Activated naive CD4-positive, alpha-beta T cell treated with anti-CD3 and anti-CD28 coated beads, Interleukin-2, amount 50 U/mL, for 16 hours (primary cell): ENCODE measurements around the gene FGF12.

Source experiments
- DNase-seq: peaks from one replicate; pipeline ENCODE4 v3.0.0-alpha.2; 2020

FGF12 gene

GRCh38 chr3:192326656-192327055, 400.7 kb downstream of the FGF12 start:
- no peak for DNase-seq

DNA sequence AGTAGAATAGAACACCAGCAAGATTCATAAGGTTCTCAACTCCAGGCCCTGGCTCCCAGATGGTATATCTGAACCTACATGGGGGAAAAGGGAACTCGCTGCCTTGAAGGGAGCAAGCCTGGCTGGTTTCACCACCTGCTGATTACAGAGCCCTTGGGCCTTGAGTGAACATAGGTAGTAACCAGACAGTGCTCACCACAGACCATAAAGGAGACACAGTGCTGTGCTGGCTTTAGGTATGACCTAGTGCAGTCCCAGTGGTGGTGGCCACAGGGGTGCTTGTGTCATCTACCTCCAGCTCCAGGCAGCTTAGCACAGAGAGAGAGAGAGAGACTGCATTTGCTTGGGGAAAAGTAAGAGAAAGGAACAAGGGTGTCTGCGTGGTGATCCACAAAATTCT, 409.8 kb downstream of the FGF12 start:
- no peak for DNase-seq

GRCh38 chr3:192313605-192314004, 413.7 kb downstream of the FGF12 start:
- DNase-seq: no peak

DNA sequence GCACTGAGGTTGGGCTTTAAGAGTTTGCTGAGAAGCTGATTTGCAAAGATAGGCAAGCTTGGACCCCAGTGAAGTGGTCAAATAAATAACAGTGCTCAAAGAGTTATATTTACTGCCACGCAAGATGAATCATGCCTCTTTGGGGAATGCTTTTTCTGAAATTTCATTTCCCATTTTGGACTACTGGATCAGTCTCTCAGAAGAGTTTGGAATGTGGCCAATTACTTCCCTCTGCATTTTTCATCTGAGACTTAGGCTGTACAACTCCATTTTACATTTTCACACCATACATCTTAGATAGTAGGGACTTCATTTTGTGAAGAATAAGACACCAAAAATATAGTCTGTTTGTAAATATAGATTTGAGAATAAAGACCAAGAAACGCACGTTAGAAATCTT, 419.7 kb downstream of the FGF12 start:
- DNase-seq: no peak

- DNase-seq: no peak
Observed at GRCh38 chr3:192303235-192303634, 424.1 kb downstream of the FGF12 start.

GRCh38 chr3:192302721-192303120, 424.6 kb downstream of the FGF12 start:
- no peak for DNase-seq

DNA sequence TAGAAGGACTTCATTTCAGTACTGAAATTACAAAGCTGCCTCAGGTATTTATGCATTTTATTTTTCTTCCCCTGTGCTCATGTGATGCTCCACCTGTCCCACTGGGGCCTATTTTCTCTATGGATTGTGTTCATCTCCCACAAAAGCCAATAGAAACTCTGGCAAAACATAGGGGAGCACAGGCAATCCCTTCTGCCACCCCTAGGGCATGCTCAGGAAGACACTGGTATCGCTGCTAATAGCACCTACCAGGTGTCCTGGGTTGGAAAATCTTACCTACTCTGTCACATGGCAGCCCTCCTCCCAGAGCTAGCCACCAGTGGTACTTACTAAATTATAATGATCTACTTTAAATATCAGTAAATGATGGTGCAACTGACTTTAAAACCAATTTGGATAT, 427.4 kb downstream of the FGF12 start:
- no peak for DNase-seq

- DNase-seq: no peak
Observed at GRCh38 chr3:192296845-192297244, 430.5 kb downstream of the FGF12 start.

DNA sequence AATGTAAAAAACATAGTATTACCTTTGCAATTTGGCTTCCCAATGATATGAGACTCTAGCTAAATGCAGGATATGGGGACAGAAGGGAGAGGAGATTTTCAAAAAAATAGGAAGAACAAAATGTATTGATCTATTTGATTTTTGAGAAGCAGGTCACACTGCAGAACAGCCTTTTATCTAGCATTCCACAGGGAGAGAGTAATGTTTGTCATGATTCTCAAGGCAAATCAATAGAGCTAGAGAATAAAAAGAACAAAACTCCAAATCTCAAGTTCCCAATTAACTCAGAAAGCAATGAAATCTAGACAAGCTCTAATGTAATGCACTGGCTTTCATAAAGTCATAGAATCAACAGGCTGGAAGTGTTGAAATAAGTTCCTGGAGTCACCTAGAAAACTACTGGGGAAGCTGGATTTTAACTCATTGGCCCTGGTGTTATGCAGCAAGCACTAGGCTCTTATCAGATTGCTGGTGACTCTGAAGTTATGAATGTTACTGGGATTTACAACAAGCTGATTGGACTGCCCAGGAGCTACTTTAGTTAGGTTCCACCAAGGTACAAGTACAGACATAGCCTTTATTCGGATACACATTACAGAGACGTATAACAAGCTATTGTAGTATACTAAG, 442.8 kb downstream of the FGF12 start:
- DNase-seq: no peak

DNA sequence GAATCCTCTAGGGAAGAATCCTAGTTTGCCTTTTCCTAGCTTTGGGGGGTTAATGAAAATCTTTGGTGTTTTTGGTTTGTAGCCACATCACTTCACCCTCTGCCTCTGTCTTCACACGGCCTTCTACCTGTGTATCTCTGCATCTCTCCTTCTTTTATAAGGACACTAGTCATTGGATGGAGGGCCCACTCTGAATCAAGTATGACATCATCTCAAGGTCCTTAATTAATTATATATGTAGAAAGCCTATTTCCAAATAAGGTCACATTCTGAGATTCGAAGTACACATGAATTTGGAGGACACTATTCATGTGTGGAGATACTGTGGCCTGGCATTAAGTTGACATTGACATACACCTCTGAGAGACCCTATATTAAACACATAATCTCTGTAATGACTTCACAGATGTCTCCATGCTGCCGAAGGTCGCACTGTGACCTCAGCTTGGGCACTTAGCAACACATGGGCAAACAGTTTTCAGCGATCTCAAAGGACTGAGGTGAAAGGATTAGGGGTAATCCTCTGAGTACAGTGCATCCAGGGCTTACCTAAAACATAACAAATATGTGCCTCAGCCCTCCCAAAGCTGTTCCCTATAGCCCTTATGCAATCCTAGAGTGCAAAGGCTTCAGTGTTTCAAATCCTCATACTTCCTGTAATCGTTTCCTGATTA, 446.0 kb downstream of the FGF12 start:
- no peak for DNase-seq

- DNase-seq: no peak
Observed at GRCh38 chr3:192279664-192280063, 447.7 kb downstream of the FGF12 start.

DNA sequence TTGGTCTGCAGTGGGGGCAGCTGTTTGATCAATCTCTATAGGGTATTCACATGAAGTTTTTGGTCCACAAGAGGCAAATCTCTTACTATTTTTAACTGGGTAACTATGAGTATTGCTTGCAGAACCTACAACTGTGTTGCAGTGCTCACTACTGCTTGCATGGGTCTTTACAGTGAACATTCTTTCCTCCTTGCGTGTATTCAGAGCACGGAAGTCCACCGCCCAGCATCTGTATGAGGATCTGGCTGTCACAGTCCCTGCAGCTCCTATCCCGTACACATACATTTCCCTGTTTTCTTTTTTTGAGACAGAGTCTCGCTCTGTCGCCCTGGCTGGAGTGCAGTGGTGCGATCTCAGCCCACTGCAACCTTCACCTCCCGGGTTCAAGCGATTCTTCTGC, 449.9 kb downstream of the FGF12 start:
- DNase-seq: no peak

- no peak for DNase-seq
Observed at GRCh38 chr3:192275741-192276355, 451.5 kb downstream of the FGF12 start.

- DNase-seq: no peak
Observed at GRCh38 chr3:192273697-192274010, 453.7 kb downstream of the FGF12 start.

DNA sequence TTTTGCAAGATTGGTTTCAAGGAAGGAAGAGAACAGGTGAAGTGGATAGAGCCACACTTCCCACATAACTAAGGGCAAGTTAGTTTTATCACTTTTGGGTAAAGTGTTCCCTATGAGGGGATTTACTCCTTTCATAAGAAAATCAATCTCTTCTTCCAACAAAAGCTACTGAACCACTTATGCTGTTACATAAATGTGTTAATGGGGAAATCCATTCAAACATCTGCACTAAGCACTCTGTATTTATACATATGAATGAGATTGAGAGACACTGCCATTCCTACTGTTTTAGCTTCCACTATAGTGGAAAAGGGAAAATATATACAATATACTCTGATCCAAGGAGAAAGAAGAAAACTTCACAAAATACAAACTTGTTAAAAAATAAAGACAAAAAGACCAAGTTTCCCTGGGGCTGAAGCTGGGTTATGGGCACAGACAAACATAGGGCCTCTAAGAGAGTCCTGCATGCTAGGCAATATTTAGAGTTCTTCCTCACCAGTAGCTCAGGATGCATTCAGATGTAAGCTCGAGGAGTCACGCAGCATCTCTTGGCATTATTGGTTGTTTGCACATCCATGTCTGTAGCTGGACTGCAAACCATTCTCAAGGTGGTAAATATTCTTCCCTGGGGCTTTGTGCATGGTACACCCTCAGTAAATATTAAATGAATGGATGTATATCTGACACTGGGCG, 454.2 kb downstream of the FGF12 start:
- no peak for DNase-seq

DNA sequence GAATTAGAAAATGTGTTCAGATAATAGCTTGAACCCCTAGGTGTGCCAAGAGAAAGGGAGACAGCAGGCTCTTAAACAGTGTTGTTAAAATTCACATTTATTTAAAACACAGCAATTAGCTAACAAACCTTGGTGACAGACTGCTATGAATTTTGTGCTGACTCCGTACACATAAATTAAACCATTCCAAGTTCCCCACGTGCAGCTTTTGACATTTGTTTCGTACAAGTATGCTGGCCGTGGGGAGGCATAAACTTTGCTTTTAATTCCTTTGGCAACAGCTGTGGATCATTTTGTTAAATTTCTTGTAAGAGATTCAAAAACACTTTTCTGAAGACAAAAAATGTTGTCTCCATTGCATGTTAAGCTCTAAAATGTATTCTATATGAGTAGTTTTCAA, 465.3 kb downstream of the FGF12 start:
- no peak for DNase-seq

DNA sequence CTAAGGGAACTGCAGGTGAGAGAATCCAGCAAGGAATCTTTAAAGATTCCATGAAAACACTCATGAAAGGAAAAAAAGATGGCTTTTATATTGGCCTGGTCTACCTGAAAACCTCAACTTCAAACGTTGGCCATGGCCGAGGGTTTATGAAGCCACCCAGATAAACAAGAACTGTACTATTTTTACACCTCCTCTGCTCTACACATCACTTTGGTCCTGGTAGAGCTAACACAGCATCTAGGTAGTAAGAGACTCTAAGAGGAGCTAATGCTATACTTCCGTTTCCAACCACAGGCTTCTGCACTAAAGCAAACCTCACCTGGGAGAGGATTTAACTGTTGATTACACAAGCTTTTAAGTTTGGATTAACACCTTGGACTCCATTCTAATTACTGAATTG, 466.2 kb downstream of the FGF12 start:
- DNase-seq: no peak

DNA sequence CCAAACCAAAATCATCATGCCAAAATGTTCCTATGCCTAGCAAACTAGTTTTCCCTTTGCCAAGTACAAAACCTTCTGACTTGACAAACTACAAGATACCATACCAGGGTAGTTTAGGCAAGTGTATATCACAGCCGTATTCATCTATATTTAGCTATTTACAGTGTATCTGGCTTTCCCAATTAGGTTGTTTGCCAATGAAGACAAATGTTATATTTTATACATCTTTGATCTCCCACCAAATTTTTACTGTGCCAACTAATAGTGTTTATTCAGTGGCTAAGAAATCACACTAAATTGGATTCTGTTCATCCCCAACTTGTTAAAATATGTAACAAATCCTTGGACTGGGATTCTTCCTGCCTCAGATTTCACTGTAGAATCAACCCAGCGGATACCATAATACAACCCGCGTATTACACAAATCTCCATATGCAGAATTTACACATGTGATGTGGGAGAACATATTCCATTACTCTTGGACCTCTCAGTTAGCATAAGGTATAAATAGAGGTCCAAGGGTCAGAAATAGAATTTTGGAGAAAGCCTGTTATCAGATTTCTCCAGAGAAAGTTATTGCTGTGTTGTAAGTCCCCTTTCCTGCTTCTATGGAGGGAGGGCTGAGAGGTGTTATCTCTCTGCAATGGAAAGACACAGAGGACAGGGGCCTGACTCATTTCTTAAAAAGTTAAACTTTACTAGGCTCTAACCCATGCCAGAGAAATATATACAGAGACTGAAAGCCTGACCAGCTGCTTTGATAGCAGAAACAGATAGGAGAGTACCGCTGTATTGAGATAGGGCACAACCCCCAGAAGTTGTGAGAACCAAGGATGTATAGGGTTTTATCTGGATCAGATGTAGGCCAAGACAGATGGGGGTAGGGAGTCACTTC, 467.0 kb downstream of the FGF12 start:
- no peak for DNase-seq

DNA sequence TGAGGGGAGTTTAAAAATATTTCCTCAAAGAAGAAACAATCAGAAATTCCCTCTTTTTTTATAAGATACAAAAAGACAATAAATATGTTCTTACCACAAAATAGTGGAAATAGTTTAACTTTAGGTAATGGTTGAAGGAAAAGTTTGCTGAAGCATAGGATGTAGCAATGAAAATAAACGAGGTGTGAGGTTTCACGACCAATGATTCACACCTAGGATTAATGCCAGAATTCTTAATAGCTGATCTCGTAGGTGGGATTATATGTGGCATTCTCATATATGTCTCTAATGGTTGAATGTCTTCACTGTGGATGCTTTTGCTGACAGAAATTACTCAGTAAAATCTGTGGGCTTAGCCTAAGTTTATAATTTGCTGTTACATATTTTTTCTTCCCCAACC, 467.7 kb downstream of the FGF12 start:
- no peak for DNase-seq

DNA sequence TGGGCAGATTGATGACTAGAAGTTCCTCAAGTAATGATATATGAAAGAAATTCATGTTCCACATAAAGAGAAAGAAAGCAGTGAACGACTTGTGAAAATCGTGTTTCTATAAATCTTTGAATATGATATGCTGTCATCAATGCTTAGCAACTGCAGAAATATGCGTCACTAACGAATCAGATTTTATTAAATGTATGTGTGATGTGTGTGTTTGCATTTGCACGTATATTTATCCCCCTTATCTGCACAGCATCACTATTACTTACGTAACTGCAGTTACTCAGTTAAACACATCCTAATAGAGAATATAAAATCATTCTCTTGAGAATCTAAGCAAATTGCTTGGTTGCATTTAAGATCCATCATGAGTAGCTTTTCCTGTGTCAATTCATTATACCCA, 468.6 kb downstream of the FGF12 start:
- no peak for DNase-seq

GRCh38 chr3:192255839-192256238, 471.5 kb downstream of the FGF12 start:
- DNase-seq: no peak

- DNase-seq: no peak
Observed at GRCh38 chr3:192253138-192253887, 474.0 kb downstream of the FGF12 start.
